HG03469 (cell line): Measurements from ENCODE around the gene TMEM185B.
"Not testable (repeated sequence)": the region's sequence is repeated elsewhere in the genome, so short reads cannot be mapped to it uniquely, and the experiment has no call there.

Source experiments
- ATAC-seq: cut with Tn5 transposase; IDR thresholded peaks from one replicate; pipeline ENCODE4 v1.9.1; 2021; ENCODE audit warnings: mild to moderate bottlenecking, moderate library complexity, moderate number of reproducible peaks; ENCODE audit not compliant: unreplicated experiment

The TMEM185B gene

DNA sequence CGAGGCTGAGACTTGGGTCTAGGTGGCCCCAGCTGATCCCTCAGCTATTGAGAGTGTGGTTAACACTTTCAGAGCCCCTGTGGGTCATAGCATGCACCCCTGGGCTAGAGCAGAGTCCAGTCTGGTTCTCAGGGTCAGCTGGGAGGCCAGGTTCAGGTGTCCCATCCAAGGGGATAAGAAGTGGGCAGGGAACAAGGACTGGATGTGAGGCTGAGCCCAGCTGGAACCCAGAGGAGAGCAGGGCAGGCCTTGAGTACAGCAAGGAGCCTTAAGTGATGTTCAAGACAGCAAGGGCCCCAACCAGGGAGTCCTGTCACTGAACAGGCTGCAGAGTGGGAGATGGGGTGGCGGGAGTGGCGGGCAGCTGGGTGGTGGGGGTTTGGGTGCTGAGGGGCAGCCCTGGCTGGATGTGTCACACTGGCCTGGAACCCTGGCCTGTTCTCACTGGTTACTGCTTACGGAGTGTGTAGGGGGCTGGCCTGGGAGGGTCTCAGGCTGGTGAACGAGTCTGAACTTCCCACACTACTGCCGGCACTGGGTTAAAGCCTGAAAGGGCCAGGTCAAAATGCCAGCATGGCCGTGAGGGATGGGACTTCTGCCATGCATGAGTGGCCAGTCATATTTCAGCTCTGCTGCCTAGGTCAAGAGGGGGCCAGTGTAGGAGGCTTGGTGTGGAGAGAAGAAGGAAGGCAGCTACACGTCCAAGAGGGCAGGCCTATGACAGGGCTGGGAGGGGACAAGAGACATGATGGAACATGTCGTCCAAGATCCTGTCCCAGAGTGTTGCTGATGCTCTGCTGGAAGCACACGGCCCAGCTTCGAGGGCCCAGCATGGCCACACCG is 13.6 kb downstream of the TMEM185B start:
- ATAC-seq: no peak

GRCh38 chr2:120208381-120209353 is 14.5 kb downstream of the TMEM185B start:
- no peak for ATAC-seq

DNA sequence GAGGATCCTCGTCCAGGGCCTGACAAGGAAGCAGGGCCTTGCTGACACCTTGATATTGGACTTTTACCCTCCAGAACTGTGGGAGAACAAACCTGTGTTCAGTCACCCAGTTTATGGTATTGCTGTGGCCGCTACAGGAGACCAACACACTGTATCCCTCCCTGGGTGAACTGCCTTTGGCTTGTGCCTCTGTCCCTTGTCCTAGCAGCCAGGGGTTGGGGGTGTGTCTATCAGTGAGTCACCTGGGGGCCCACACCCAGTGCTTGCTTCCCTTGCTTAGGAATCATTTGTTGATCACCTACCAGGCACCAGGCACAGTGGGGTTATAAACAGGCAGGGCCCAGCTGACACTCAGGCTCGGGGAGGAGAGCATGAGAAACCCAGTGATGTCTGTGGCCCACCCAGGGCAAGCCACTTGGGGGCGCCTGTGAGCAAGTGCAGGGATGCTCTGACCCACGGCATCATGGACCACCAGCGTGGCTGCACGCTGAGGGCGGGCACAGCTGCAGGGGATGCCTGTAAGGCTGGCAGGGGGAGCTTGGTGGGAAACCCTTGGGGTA is 17.1 kb downstream of the TMEM185B start:
- no peak for ATAC-seq

- no peak for ATAC-seq
Observed at GRCh38 chr2:120204945-120205670, 18.1 kb downstream of the TMEM185B start.

DNA sequence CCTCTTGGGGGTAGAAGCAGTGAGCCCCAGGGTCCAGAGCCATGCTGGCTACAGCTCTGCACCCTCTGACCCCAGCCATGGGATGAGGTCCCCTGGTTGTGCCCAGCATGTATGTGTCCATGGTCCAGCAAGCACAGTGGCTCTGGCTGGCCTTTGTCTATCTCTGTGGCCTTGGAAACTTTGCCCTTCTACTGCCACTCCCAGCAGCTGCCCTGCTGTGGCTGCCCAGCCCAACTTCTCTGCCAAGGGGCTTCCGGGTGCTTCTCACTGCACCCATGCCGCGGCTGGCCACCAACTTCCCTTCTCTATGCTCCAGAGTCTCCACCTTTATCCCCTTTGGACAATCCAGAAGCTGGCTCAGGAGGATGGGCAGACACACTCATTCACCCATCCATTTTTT is 18.8 kb downstream of the TMEM185B start:
- ATAC-seq: no peak

DNA sequence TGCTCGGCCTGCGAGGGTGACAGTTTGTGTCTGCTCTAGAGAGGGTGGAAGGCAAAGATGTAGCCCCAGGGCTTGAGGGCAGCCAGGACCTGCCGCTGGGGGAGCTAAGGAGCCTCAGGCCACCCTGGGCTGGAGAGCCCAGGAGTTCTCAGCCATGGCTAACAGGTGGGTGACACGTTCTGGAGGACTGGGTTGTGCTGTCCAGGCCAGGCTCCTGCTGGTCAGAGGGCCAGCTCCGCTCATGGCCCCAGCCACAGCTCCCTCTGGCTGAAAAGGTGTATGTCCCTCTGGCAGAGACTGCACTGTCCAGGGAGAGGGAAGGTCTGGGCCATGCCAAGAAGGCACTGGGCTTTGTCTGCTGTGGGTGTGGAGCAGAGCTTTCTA is 19.2 kb downstream of the TMEM185B start:
- ATAC-seq: no peak

DNA sequence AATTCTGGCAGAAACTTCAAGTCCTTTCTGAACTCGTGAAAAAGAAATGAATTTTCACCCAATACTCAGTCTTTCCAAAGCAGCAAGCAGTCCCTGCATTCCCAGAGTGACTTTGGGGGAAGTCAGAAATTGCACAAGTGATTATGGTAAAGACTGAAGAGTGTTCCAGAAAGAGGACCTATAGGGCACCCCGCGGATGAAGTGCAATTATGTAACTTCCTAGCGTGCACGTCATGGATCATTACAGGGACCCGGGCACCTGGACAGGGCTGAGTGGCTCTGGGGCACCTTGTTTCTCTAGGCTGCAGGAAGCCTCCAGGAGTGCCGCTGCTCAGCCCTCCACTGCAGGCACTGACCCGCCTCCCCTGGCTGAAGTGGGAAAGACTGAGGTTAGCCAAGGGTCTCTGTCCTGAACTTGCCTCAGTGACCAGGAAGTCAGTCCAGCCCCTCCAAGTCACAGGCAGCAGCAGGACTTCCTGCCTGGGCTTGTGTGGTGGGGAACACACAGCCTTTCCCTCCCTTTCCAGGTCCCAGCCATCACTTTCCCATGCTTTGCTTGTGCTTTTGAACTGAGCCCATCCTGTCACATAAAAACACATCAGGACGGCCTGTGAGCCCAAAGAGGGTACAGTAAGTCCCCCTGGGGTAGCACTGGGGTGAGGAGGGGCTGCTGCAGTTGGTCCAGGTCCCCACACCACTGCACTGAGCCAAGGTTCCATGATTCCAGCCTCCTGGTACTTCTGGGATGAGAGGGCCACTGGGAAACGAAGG is 19.8 kb downstream of the TMEM185B start:
- no peak for ATAC-seq

DNA sequence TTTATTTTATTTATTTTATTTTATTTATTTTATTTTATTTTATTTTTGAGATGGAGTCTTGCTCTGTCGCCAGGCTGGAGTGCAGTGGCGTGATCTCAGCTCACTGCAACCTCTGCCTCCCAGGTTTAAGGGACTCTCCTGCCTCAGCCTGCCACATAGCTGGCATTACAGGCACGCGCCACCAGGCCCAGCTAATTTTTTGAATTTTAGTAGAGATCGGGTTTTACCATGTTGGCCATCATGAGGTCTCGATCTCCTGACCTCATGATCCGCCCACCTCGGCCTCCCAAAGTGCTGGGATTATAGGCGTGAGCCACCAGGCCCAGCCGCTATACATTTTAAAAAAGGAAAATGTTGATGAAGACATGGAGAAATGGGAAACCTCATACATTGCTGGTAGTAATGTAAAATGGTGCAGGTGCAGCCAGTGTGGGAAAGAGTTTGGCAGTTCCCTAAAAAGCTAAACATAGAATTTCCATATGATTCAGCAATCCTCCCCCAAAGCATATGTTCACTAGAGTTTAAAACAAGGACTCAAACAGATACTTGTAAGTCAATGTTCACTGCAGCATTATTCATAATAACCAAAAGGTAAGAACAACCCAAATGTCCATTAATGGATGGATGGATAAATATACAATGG is 23.3 kb downstream of the TMEM185B start:
- not testable (repeated sequence) for ATAC-seq

- no peak for ATAC-seq
Observed at GRCh38 chr2:120195553-120195952, 27.6 kb downstream of the TMEM185B start.

- no peak for ATAC-seq
Observed at GRCh38 chr2:120192280-120192679, 30.9 kb downstream of the TMEM185B start.

GRCh38 chr2:120189189-120189588 is 34.0 kb downstream of the TMEM185B start:
- no peak for ATAC-seq

DNA sequence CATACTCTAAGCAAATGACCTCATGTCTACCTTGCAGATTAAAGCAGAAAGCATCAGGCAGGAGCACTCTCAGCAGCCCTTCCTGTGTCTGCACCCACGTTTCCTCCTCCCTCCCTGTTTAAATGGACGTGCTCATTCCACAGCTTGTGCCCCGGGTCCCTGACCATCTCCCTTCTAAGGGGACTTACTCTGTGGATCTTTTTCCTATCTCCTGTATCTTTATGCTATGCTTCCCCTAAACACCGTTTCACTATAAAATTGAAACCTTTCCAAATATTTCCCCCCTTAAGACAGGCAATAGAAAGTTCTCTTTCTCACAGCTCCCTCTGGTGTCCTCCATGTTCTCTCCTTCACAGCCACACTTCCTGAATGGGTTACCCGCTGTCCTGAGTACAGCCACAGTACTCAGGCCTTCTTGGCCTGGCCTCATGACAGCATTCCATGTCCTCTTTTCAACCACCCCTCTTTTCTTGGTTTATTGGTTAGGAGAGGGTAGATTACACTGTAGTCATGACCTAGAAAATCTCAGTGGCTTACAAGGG is 41.1 kb downstream of the TMEM185B start:
- ATAC-seq: no peak

DNA sequence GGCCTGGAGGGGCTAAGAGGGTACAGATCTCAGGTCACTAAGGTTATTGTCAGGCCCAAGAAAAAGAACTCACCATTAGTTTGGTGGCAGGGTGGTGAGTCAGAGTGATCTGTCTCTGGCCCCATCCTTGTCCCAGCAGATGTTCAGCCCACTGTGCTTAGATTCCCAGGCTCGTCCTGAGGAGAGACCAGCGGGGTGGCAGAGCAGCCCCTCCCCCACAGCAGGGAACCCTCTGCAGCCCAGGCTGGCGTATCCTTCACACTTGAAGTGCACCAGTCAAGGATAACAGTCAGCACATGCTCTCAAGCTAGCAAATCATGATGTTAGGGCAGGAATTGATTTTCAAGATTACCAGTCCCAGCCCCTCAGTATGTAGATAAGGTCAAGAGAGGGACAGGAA is 43.1 kb downstream of the TMEM185B start:
- no peak for ATAC-seq

DNA sequence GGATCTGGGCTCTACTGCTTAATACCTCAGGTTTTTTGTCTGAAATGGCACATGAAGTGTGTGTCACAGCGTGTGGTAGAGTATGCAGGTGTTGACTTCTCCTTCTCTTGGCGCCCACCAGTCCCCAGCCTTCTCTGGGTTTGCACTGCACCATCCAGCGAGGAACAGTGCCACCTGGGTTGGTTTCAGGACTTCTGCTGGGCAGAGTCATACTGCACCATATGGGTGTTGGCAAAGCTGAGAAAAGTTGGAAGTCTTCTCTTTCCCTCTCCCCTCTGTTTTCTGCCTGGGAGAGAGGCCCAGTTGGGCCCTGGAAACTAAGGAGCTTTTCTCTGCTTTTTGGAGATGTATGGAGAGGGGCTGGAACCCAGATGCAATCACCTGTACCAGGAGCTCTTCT is 43.8 kb downstream of the TMEM185B start:
- ATAC-seq: no peak

DNA sequence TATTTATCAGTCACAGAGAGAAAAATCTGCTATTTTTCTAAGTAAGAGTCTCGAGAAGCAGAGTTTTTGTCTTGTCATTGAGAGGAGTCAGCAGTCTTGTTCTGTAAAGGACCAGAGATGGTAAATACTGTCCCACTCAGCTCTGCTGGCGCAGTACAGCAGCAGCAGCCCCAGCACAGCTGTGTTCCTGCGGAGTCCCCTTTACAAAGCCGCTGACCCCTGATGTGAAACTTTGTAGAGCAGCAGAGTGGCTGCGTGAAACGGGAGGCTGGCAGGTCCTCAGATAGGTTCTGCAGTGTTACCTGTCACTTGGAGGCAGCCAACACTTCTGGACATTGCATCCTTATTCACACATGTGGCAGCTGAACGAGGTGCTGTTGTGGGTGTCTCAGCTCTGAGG is 45.2 kb downstream of the TMEM185B start:
- ATAC-seq: no peak

- ATAC-seq: peak; percentile 88
Observed at GRCh38 chr2:120177001-120177621, 46.1 kb downstream of the TMEM185B start.

DNA sequence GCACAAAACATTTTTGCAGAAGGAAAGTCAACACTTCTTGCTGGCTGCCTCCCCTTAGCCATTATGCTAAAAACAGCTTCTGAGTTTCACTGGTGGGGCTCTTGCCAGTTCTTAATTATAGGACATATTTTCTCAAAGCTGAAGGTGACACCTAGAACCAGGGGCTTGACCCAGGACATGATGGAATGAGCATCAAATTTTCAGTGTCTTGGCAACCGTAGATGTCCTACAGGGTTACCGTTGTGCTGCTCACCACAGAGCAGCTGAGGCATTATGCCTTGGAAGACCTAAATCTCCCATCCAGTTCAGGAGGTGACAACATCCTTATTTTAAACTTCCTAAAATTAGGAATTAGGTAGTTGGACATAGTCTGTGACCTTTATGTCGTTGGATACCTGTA is 46.7 kb downstream of the TMEM185B start:
- ATAC-seq: no peak

- ATAC-seq: no peak
Observed at GRCh38 chr2:120174963-120175581, 48.1 kb downstream of the TMEM185B start.
